ENCODE measurements around the gene ZNF236.
"Not testable (repeated sequence)": the region's sequence is repeated elsewhere in the genome, so short reads cannot be mapped to it uniquely, and the experiment has no call there.

The ZNF236 gene

DNA sequence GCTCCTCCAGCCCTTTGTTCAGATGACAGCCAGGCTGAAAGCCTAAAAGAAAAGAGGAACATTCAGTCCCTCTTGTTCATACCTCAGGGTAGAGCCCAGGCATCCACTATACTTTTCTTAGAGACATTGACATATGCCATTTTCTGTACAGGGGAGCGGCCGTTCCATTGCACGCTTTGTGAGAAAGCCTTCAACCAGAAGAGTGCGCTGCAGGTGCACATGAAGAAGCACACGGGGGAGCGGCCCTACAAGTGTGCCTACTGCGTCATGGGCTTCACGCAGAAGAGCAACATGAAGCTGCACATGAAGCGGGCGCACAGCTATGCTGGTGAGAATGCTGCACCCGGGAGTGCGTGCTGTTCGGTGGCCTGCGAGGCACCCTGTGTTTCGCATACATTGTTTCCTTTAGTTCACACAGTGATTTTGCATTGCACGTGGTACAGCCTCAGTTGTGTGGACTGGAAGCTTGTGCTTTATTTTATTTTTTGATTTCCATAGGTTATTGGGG lies 138.2 kb downstream of the ZNF236 start:
- no peak for TF ChIP-seq POLR2A (IDR thresholded peaks at IDR 0.05; ENCODE audit: low read depth, low read length)
- FAIRE-seq (no peak), DNase-seq (ENCODE audit: insufficient read length, low spot score) (no peak)

DNA sequence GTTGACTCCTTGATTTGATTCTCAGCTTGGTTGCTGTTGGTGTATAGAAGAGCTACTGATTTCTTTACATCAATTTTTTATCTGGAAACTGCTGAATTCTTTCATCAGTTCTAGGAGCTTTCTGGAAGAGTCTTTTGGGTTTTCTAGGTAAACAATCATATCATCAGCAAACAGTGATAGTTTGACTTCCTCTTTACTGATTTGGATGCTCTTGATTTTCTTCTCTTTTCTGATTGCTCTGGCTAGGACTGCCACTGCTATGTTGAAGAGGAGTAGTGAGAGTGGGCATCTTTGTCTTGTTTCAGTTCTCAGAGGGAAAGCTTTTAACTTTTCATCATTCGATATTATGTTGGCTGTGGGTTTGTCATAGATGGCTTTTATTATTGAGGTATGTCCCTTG lies 140.5 kb downstream of the ZNF236 start:
- FAIRE-seq, result no peak
- no peak for DNase-seq (ENCODE audit: insufficient read length, low spot score)

DNA sequence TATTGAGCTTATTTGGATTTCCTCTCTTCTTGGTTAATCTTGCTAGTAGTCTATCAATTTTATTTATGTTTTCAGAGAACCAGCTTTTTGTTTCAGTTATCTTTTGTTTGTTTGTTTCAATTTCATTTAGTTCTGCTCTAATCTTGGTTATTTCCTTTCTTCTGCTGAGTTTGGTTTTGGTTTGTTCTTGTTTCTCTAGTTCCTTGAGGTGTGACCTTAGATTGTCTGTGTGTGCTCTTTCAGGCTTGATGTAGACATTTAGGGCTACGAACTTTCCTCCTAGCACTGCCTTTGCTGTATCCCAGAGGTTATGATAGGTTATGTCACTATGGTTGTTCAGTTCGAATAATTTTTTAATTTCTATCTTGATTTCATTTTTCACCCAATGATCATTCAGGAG lies 141.6 kb downstream of the ZNF236 start:
- TF ChIP-seq POLR2A (IDR thresholded peaks at IDR 0.05; ENCODE audit: low read depth, low read length), result no peak
- FAIRE-seq, result no peak
- no peak for DNase-seq (ENCODE audit: insufficient read length, low spot score)

More for the DNA sequence above, 140.5 kb downstream of the ZNF236 start:
- no peak for TF ChIP-seq POLR2A (IDR thresholded peaks at IDR 0.05; ENCODE audit: low read depth, low read length)

DNA sequence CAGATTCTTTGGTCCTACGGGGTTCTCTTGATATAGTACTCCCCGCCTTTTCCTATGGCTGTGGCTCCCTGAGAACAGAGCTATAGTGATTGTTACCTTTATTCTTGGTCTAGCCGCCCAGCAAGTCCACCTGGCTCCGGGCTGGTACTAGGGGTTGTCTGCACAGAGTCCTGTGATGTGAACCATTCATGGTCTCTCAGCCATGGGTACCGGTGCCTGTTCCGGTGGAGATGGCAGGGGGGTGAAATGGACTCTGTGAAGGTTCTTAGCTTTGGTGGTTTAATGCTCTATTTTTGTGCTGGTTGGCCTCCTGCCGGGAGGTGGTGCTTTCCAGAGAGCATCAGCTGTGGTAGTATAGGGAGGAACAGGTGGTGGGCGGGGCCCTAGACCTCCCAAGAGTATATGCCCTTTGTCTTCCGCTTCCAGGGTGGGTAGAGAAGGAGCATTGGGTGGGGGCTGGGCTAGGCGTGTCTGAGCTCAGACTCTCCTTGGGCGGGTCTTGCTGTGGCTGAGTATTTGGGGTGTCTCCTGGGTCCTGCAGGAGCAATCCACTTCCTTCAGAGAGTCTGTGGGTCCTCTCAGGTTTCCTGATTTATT lies 143.3 kb downstream of the ZNF236 start:
- DNase-seq (ENCODE audit: insufficient read length, low spot score); FAIRE-seq: not testable (repeated sequence)

DNA sequence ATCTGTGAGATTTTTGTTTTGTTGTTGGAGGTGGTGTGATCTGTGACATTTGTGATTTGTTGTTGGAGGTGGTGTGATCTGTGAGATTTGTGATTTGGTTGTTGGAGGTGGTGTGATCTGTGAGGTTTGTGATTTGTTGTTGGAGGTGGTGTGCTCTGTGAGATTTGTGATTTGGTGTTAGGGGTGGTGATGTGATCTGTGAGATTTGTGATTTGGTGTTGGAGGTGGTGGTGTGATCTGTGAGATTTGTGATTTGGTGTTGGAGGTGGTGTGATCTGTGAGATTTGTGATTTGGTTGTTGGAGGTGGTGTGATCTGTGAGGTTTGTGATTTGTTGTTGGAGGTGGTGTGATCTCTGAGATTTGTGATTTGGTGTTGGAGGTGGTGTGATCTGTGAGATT lies 144.9 kb downstream of the ZNF236 start:
- not testable (repeated sequence) for DNase-seq (ENCODE audit: insufficient read length, low spot score); FAIRE-seq

DNA sequence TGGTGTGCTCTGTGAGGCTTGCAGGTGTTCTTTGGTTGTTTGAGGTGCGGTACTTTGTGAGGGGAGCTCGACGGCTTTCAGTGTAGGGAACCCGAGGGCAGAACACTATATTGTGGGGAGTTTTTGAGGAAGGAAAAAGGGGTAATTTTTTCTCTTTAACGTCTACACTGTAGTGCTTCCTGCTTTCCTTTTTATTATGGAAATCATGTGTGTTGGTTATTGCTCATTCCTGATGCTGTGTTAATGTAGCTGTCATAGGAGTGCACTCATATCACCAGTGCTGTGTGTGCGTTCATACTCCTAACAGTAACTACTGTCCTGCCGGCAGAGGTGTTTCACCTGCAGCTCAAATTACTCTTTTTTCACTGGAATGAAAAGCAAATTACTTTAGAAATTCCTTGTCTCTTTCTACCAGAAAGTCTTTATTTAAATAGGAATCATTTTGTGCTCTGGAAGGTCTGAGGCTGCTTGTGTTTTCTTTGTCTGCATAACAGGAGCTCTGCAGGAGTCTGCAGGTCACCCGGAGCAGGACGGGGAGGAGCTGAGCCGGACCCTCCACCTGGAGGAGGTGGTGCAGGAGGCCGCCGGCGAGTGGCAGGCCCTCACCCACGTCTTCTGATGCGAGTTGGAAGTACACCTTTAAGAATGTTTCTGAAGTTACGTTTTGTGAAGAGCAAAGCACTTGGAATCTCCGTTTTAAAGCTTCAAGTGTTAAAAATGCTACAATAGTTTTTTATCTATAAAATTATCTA lies 145.5 kb downstream of the ZNF236 start:
- TF ChIP-seq POLR2A (IDR thresholded peaks at IDR 0.05; ENCODE audit: low read depth, low read length), result no peak
- DNase-seq (ENCODE audit: insufficient read length, low spot score), result no peak
- FAIRE-seq, result no peak

DNA sequence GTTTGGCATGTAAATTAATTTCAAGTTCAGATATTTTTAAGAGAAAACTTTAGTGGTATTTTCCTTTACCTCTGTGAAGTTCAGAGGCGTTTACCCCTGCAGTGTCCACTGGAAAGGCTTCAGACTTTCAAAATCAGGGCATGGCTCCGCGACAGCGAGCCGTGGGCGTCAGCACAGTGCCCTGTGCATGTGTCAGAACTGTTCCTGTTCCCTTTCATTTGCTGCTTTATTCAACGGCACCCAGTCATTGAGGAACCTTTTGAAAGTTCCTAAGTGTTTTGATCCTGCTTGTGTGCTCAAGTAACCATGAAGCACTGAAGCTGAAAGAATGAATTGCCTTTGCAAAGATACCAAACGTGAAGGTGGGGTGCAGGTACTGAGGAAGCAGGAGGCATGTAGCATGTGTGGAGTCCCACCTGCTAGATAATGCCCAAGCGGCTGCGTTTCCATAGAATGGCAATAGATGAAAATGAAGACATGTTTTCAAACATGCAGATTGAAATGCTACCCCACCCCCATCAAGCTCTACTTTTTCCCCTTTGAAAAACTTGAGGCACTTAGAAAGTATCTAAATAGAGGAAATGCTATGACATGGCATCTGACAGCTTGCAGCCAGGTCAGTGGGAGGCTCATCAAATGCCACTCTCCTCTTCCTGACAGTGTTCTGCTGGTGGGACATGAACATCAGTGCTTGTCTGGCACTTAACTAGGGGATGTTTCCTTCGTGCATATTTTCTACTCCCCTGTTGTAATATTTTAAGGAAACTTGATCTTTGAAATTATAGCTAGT lies 148.6 kb downstream of the ZNF236 start:
- DNase-seq (ENCODE audit: insufficient read length, low spot score) (no peak), FAIRE-seq (no peak)

DNA sequence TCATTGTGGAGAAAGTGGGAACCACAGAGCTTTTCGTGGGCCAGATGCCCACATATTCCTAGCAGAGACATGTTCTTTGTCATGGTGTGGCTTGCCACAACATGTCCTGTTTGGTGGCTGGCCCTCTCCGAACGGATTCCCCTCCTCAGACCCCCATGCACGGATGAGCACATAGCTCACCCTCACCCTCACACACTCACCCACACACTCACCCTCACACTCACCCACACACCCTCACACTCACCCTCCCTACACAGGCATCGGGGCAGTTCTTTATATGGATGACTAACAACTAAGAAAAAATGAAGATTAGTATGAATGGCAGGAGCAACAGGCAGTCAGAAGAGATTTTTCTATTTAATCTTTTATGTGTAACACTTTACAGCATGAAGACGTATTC lies 149.9 kb downstream of the ZNF236 start:
- FAIRE-seq (no peak), DNase-seq (ENCODE audit: insufficient read length, low spot score) (no peak)
- no peak for TF ChIP-seq POLR2A (IDR thresholded peaks at IDR 0.05; ENCODE audit: low read depth, low read length)

More for the DNA sequence above, 148.6 kb downstream of the ZNF236 start:
- TF ChIP-seq POLR2A (IDR thresholded peaks at IDR 0.05; ENCODE audit: low read depth, low read length), result no peak

DNA sequence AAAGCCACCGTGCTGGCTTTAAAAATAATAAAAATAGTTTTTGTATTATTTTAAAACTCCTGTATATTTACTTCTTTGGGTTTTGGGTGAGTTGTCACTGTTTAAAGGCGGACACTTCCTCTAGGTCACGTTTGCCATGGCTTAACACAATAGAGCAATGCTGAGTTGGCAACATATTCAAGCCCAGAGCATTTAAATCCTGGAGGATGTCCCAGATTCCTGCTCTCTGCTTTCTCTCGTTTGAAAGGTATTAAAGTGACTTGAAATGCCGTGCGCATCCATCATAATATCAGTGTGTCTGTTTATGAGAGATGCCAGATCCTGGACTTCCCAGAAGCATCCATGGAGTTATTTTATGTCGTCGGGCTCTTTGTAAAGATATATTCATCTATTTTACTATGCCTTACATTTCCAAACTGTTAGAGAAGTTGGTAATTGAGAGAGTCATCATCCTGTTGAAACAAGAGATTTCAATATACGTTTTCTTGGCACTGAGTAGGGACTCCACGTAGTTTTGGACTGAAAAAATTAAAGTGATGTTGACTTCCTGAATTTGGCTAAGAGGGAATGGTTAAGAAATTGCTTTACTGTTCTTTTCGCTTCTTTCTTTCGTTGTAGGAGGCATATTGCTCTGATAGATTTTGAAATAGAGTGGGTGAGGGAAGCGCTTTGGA lies 150.6 kb downstream of the ZNF236 start:
- no peak for FAIRE-seq
- DNase-seq (ENCODE audit: insufficient read length, low spot score), result no peak
- no peak for TF ChIP-seq POLR2A (IDR thresholded peaks at IDR 0.05; ENCODE audit: low read depth, low read length)

DNA sequence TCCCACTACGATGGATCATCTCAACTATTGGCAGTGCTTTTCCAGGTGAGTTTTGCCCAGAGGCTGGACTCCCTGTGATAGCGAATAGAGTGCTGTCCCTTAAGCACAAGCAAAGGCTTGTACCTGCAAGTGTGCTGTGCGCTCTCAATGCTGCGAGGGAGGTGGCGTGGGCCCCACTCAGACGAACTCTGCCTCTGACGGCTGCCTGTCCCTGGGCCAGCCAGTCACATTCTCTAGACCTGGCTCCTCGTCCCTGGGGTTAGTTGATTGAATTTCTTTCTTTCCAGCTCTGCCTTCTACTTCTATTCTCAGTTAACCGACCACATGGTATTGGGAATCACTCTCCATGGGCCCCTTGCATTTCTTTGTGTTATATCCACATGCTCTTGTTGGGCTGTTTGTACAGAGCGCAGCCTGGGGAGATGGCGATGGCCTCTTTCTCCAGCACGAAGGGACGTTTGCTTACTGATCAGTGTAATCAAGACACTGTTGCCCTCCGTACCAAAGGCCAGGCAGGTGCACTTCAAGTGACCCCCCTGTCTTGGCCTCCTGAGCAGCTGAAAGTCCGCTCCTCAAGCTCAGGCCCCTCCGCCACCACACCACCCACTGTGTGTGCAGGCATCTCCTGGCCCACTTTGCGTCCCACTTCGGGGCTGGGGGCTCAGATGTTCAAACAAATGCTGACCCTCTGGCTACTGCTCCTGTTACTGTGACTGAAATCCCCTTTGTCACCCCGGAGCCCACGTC lies 151.3 kb downstream of the ZNF236 start:
- TF ChIP-seq POLR2A (IDR thresholded peaks at IDR 0.05; ENCODE audit: low read depth, low read length), result no peak
- FAIRE-seq, result no peak

DNA sequence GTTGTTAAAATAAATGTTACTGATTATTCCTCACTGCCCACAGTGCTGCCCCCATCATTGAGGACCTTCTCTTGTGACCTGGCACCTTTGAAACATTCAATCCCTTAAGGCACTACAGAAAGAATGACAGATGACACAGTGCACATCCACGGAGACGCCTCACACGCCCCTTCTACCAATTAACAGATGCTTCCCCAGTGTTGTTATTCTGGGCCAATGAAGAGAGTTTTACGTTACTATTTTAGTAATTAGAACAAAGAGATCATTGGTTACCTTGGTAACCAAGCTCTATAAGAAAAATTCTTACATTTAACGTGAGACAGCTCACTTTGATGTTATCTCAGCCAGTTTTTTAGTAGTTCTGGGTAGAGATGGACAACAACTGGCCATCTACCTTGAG lies 152.0 kb downstream of the ZNF236 start:
- FAIRE-seq (no peak), DNase-seq (ENCODE audit: insufficient read length, low spot score) (no peak)
- TF ChIP-seq POLR2A (IDR thresholded peaks at IDR 0.05; ENCODE audit: low read depth, low read length), result no peak

More for the DNA sequence above, 151.3 kb downstream of the ZNF236 start:
- DNase-seq (ENCODE audit: insufficient read length, low spot score), result no peak

DNA sequence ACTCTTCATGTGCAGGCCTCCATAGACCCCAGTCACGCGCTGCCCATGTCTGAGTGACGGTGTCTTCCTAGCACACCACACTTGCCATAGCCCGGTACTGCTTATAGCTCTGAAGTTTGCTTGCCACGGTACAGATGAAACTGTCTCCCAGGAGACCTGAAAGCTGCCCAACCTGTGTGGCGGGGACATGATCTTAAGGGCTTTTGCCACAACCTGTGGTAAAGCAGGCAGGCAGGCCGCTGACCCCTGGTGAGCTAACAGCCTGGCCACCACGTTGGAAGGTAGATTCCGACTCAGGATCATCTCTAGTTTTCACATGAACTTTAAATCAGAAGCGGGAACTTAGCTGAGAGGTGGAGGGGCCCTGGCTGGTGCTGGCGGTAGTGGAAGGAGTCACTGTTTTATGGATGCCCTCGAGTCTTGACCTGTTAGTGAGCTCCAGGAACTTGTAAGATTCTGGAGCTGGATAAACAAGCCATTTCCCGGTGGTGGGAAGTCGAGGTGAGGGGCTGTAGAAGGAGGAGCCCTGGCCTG lies 153.3 kb downstream of the ZNF236 start:
- FAIRE-seq, result no peak
- DNase-seq (ENCODE audit: insufficient read length, low spot score), result no peak
- no peak for TF ChIP-seq POLR2A (IDR thresholded peaks at IDR 0.05; ENCODE audit: low read depth, low read length)

DNA sequence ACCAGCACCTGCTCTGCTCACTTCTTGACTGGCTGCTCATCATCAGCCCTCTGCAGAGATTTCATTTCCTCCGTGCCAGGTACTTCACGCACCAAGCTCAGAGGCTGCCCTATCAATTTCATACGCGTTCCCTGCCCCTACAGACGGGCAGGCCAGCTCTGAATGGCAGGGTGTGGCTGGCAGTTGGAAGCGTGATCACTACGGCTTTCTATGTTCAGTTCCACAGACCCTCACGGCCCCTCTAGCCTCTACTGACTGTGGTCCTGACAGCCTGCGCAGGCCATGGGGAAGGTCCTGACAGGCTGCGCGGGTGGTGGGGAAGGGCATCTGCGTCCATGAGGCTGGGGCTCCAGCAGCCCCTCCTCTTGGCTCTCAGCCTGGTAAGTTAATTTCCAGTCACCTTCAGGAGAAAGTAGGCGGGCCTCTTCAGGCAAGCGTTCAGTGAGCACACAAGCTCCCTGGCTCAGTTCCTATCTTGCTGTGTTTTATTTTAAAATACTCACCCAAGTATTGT lies 154.8 kb downstream of the ZNF236 start:
- DNase-seq (ENCODE audit: insufficient read length, low spot score) (no peak), FAIRE-seq (no peak)
- no peak for TF ChIP-seq POLR2A (IDR thresholded peaks at IDR 0.05; ENCODE audit: low read depth, low read length)
